ENCODE measurements around the gene FCGR3A. TPM values are rescaled to one million over a fixed set of nuclear protein-coding genes. Genes with fewer than 3 reads are reported as not detected.
"Not testable (repeated sequence)": the region's sequence is repeated elsewhere in the genome, so short reads cannot be mapped to it uniquely, and the experiment has no call there.

Gene FCGR3A
- polyA plus RNA-seq, 1 donor (not counting 4 experiments of a cell fraction or from before 2014, with no cell fraction given), result not detected

GRCh38 chr1:161528550-161528949, 21.1 kb downstream of the FCGR3A start:
- not testable (repeated sequence) for DNase-seq (ENCODE audit: low read depth, low spot score)

GRCh38 chr1:161525918-161526317, 23.7 kb downstream of the FCGR3A start:
- H3K4me3 ChIP-seq (ENCODE audit: control insufficient read depth in 2 of 3, extremely low read depth in 1 of 3, insufficient read depth in 2 of 3, low read depth in 1 of 3, low read length in 3 of 3); H4K20me1 ChIP-seq (ENCODE audit: control insufficient read depth, extremely low read depth, insufficient read depth, low read length); H3K9ac ChIP-seq (ENCODE audit: control insufficient read depth, extremely low read depth, insufficient read depth, low read length); H2AFZ ChIP-seq (ENCODE audit: control insufficient read depth, low read length); H3K36me3 ChIP-seq (ENCODE audit: control insufficient read depth in 2 of 2, extremely low read depth in 1 of 2, insufficient read depth in 2 of 2, low read length in 2 of 2); H3K4me2 ChIP-seq (ENCODE audit: control insufficient read depth, extremely low read depth, insufficient read depth, low read depth, low read length); H3K9me1 ChIP-seq (ENCODE audit: control insufficient read depth, extremely low read depth, insufficient read depth, low read length); dilution Hi-C loops (cut with MboI; ENCODE audit: extremely low pct_ligation_motif_present, low sequenced_read_pairs); H3K27me3 ChIP-seq (ENCODE audit: control insufficient read depth, extremely low read depth, insufficient read depth, low read length); DNase-seq (ENCODE audit: low read depth, low spot score); H3K79me2 ChIP-seq (ENCODE audit: control insufficient read depth, insufficient read depth, low read length); FAIRE-seq; H3K9me3 ChIP-seq (ENCODE audit: control insufficient read depth, low read depth, low read length); H3K27ac ChIP-seq (ENCODE audit: control insufficient read depth, insufficient read depth, low read length); H3K4me1 ChIP-seq (ENCODE audit: control insufficient read depth, extremely low read depth, insufficient read depth, low read length): not testable (repeated sequence)

More at GRCh38 chr1:161528550-161528949, 21.1 kb downstream of the FCGR3A start:
- H3K36me3 ChIP-seq (ENCODE audit: control insufficient read depth in 2 of 2, extremely low read depth in 1 of 2, insufficient read depth in 2 of 2, low read length in 2 of 2); H4K20me1 ChIP-seq (ENCODE audit: control insufficient read depth, extremely low read depth, insufficient read depth, low read length); H3K9ac ChIP-seq (ENCODE audit: control insufficient read depth, extremely low read depth, insufficient read depth, low read length); H2AFZ ChIP-seq (ENCODE audit: control insufficient read depth, low read length); H3K4me1 ChIP-seq (ENCODE audit: control insufficient read depth, extremely low read depth, insufficient read depth, low read length); H3K27me3 ChIP-seq (ENCODE audit: control insufficient read depth, extremely low read depth, insufficient read depth, low read length); dilution Hi-C loops (cut with MboI; ENCODE audit: extremely low pct_ligation_motif_present, low sequenced_read_pairs); H3K4me3 ChIP-seq (ENCODE audit: control insufficient read depth in 2 of 3, extremely low read depth in 1 of 3, insufficient read depth in 2 of 3, low read depth in 1 of 3, low read length in 3 of 3); H3K4me2 ChIP-seq (ENCODE audit: control insufficient read depth, extremely low read depth, insufficient read depth, low read depth, low read length); H3K9me3 ChIP-seq (ENCODE audit: control insufficient read depth, low read depth, low read length); H3K27ac ChIP-seq (ENCODE audit: control insufficient read depth, insufficient read depth, low read length); FAIRE-seq; H3K9me1 ChIP-seq (ENCODE audit: control insufficient read depth, extremely low read depth, insufficient read depth, low read length); H3K79me2 ChIP-seq (ENCODE audit: control insufficient read depth, insufficient read depth, low read length): not testable (repeated sequence)

GRCh38 chr1:161525321-161525720, 24.3 kb downstream of the FCGR3A start:
- H3K79me2 ChIP-seq (ENCODE audit: control insufficient read depth, insufficient read depth, low read length); H3K4me1 ChIP-seq (ENCODE audit: control insufficient read depth, extremely low read depth, insufficient read depth, low read length); H3K4me3 ChIP-seq (ENCODE audit: control insufficient read depth in 2 of 3, extremely low read depth in 1 of 3, insufficient read depth in 2 of 3, low read depth in 1 of 3, low read length in 3 of 3); H3K9me3 ChIP-seq (ENCODE audit: control insufficient read depth, low read depth, low read length); H3K9me1 ChIP-seq (ENCODE audit: control insufficient read depth, extremely low read depth, insufficient read depth, low read length); H3K9ac ChIP-seq (ENCODE audit: control insufficient read depth, extremely low read depth, insufficient read depth, low read length); H3K4me2 ChIP-seq (ENCODE audit: control insufficient read depth, extremely low read depth, insufficient read depth, low read depth, low read length); H3K27me3 ChIP-seq (ENCODE audit: control insufficient read depth, extremely low read depth, insufficient read depth, low read length); H3K36me3 ChIP-seq (ENCODE audit: control insufficient read depth in 2 of 2, extremely low read depth in 1 of 2, insufficient read depth in 2 of 2, low read length in 2 of 2); dilution Hi-C loops (cut with MboI; ENCODE audit: extremely low pct_ligation_motif_present, low sequenced_read_pairs); DNase-seq (ENCODE audit: low read depth, low spot score); FAIRE-seq; H2AFZ ChIP-seq (ENCODE audit: control insufficient read depth, low read length); H4K20me1 ChIP-seq (ENCODE audit: control insufficient read depth, extremely low read depth, insufficient read depth, low read length); H3K27ac ChIP-seq (ENCODE audit: control insufficient read depth, insufficient read depth, low read length): not testable (repeated sequence)

GRCh38 chr1:161524742-161525291, 24.8 kb downstream of the FCGR3A start:
- FAIRE-seq; H3K9ac ChIP-seq (ENCODE audit: control insufficient read depth, extremely low read depth, insufficient read depth, low read length); H3K27ac ChIP-seq (ENCODE audit: control insufficient read depth, insufficient read depth, low read length); dilution Hi-C loops (cut with MboI; ENCODE audit: extremely low pct_ligation_motif_present, low sequenced_read_pairs); H3K9me1 ChIP-seq (ENCODE audit: control insufficient read depth, extremely low read depth, insufficient read depth, low read length); H3K4me1 ChIP-seq (ENCODE audit: control insufficient read depth, extremely low read depth, insufficient read depth, low read length); H3K4me3 ChIP-seq (ENCODE audit: control insufficient read depth in 2 of 3, extremely low read depth in 1 of 3, insufficient read depth in 2 of 3, low read depth in 1 of 3, low read length in 3 of 3); H3K79me2 ChIP-seq (ENCODE audit: control insufficient read depth, insufficient read depth, low read length); H2AFZ ChIP-seq (ENCODE audit: control insufficient read depth, low read length); H3K27me3 ChIP-seq (ENCODE audit: control insufficient read depth, extremely low read depth, insufficient read depth, low read length); DNase-seq (ENCODE audit: low read depth, low spot score); H3K9me3 ChIP-seq (ENCODE audit: control insufficient read depth, low read depth, low read length); H3K4me2 ChIP-seq (ENCODE audit: control insufficient read depth, extremely low read depth, insufficient read depth, low read depth, low read length); H3K36me3 ChIP-seq (ENCODE audit: control insufficient read depth in 2 of 2, extremely low read depth in 1 of 2, insufficient read depth in 2 of 2, low read length in 2 of 2); H4K20me1 ChIP-seq (ENCODE audit: control insufficient read depth, extremely low read depth, insufficient read depth, low read length): not testable (repeated sequence)

GRCh38 chr1:161523817-161524741, 25.5 kb downstream of the FCGR3A start, which contains the start of gene HSPA6:
TSS of gene HSPA6 (plus strand) at chr1:161524540. CDS start at chr1:161524659, 119 bp downstream.
- H3K9me3 ChIP-seq (ENCODE audit: control insufficient read depth, low read depth, low read length); H3K9me1 ChIP-seq (ENCODE audit: control insufficient read depth, extremely low read depth, insufficient read depth, low read length); H3K4me1 ChIP-seq (ENCODE audit: control insufficient read depth, extremely low read depth, insufficient read depth, low read length); H3K79me2 ChIP-seq (ENCODE audit: control insufficient read depth, insufficient read depth, low read length); H3K27me3 ChIP-seq (ENCODE audit: control insufficient read depth, extremely low read depth, insufficient read depth, low read length); H4K20me1 ChIP-seq (ENCODE audit: control insufficient read depth, extremely low read depth, insufficient read depth, low read length); FAIRE-seq; H3K36me3 ChIP-seq (ENCODE audit: control insufficient read depth in 2 of 2, extremely low read depth in 1 of 2, insufficient read depth in 2 of 2, low read length in 2 of 2); DNase-seq (ENCODE audit: low read depth, low spot score); dilution Hi-C loops (cut with MboI; ENCODE audit: extremely low pct_ligation_motif_present, low sequenced_read_pairs): not testable (repeated sequence)
- Histone ChIP-seq H3K9ac (ENCODE audit: control insufficient read depth, extremely low read depth, insufficient read depth, low read length) (peak within 1 kb of the TSS; percentile 65), H2AFZ (ENCODE audit: control insufficient read depth, low read length) (peak within 1 kb of the TSS; percentile 37), H3K27ac (ENCODE audit: control insufficient read depth, insufficient read depth, low read length) (peak within 1 kb of the TSS; percentile 73), H3K4me3 (ENCODE audit: control insufficient read depth in 2 of 3, extremely low read depth in 1 of 3, insufficient read depth in 2 of 3, low read depth in 1 of 3, low read length in 3 of 3) (peak within 1 kb of the TSS; percentile 47 to 70 (median 61)), H3K4me2 (ENCODE audit: control insufficient read depth, extremely low read depth, insufficient read depth, low read depth, low read length) (peak within 1 kb of the TSS; percentile 67)

All from keratinocyte (primary cell).